ENCODE data around the gene LRRC4B.

DNA sequence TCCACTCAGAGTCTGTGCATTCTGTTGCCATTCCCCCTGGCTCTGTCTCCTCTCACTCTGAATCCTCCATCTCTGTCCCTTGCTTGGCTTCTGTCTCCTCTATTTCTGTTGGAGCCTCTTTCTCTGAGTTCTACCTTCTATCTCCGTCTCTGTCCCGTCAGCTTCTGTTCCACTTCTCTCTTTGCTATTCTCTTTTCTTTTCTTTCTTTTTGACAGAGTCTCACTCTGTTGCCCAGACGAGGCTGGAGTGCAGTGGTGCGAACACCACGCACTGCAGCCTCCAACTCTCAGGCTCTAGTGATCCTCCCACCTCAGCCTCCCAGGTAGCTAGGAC, 33.8 kb upstream of the LRRC4B start:
- TF ChIP-seq, protein P1, sequence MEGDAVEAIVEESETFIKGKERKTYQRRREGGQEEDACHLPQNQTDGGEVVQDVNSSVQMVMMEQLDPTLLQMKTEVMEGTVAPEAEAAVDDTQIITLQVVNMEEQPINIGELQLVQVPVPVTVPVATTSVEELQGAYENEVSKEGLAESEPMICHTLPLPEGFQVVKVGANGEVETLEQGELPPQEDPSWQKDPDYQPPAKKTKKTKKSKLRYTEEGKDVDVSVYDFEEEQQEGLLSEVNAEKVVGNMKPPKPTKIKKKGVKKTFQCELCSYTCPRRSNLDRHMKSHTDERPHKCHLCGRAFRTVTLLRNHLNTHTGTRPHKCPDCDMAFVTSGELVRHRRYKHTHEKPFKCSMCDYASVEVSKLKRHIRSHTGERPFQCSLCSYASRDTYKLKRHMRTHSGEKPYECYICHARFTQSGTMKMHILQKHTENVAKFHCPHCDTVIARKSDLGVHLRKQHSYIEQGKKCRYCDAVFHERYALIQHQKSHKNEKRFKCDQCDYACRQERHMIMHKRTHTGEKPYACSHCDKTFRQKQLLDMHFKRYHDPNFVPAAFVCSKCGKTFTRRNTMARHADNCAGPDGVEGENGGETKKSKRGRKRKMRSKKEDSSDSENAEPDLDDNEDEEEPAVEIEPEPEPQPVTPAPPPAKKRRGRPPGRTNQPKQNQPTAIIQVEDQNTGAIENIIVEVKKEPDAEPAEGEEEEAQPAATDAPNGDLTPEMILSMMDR (IDR thresholded peaks at IDR 0.05), result no peak
- TF ChIP-seq POLR2A (IDR thresholded peaks at IDR 0.05) (no peak), POLR2AphosphoS5 (IDR thresholded peaks at IDR 0.05) (no peak), EP300 (IDR thresholded peaks at IDR 0.05) (no peak)

All from sigmoid colon (tissue), 4 donors.